MM.1S (cell line): ENCODE results near the gene ENHO.

Source experiments
- DNase-seq: peaks from one replicate; pipeline ENCODE4 v3.0.0-alpha.2; 2015
- H2AFZ ChIP-seq: fragments of 300-600 bp; sonication (generic); 2 replicates; pipeline ENCODE4 v1.6.0; 2016; ENCODE audit warnings: antibody characterized with exemption, low read length
- H3F3A ChIP-seq: fragments of 300-600 bp; sonication (generic); 2 replicates; pipeline ENCODE4 v1.6.1; 2016; ENCODE audit warnings: mild to moderate bottlenecking, antibody characterized with exemption, low read length, moderate library complexity, mixed read lengths; ENCODE audit not compliant: insufficient read depth
- H3K27ac ChIP-seq: fragments of 300-600 bp; sonication (generic); 2 replicates; pipeline ENCODE4 v1.5.1; 2016; ENCODE audit warnings: mild to moderate bottlenecking, low read length
- H3K27me3 ChIP-seq: fragments of 300-600 bp; sonication (generic); replicated peaks from 2 replicates; pipeline ENCODE4 v1.6.0; 2016; ENCODE audit warnings: low read length; ENCODE audit not compliant: insufficient read depth
- H3K36me3 ChIP-seq: fragments of 300-600 bp; sonication (generic); replicated peaks from 2 replicates; pipeline ENCODE4 v1.6.1; 2016; ENCODE audit warnings: mild to moderate bottlenecking, low read length, mixed read lengths; ENCODE audit not compliant: insufficient read depth
- H3K4me1 ChIP-seq: fragments of 300-600 bp; sonication (generic); 2 replicates; pipeline ENCODE4 v1.6.1; 2016; ENCODE audit warnings: low read length, mixed read lengths
- H3K4me2 ChIP-seq: fragments of 300-600 bp; sonication (generic); 2 replicates; pipeline ENCODE4 v1.6.0; 2016; ENCODE audit warnings: low read depth, low read length
- H3K4me3 ChIP-seq: fragments of 300-600 bp; sonication (generic); 2 replicates; pipeline ENCODE4 v1.5.1; 2016; ENCODE audit warnings: low read length, mixed read lengths
- H3K79me2 ChIP-seq: fragments of 300-600 bp; sonication (generic); 2 replicates; pipeline ENCODE4 v1.6.1; 2016; ENCODE audit warnings: mixed run types, low read length, mixed read lengths
- H3K9ac ChIP-seq: fragments of 300-600 bp; sonication (generic); 2 replicates; pipeline ENCODE4 v1.6.1; 2016; ENCODE audit warnings: low read length, mixed read lengths
- H3K9me2 ChIP-seq: fragments of 300-600 bp; sonication (generic); replicated peaks from 2 replicates; pipeline ENCODE4 v1.6.1; 2016; ENCODE audit warnings: mild to moderate bottlenecking, low read length, mixed read lengths; ENCODE audit not compliant: insufficient read depth
- H3K9me3 ChIP-seq: fragments of 300-600 bp; sonication (generic); replicated peaks from 2 replicates; pipeline ENCODE4 v1.6.1; 2016; ENCODE audit warnings: mild to moderate bottlenecking, low read length, mixed read lengths; ENCODE audit not compliant: insufficient read depth
- H4K20me1 ChIP-seq: fragments of 300-600 bp; sonication (generic); 2 replicates; pipeline ENCODE4 v1.6.1; 2016; ENCODE audit warnings: mild to moderate bottlenecking, low read length, moderate library complexity, mixed read lengths; ENCODE audit not compliant: insufficient read depth
- EZH2 ChIP-seq: fragments of 300-600 bp; sonication (generic); optimal IDR thresholded peaks from 2 replicates; pipeline ENCODE3; 2017; ENCODE audit warnings: low read depth, mild to moderate bottlenecking, antibody characterized with exemption, low read length, mixed read lengths
- EZH2phosphoT487 ChIP-seq: fragments of 300-600 bp; sonication (generic); IDR thresholded peaks from 2 replicates; pipeline ENCODE4 v1.6.1; 2018; ENCODE audit warnings: antibody characterized with exemption, low read length
- TF ChIP-seq, protein P1 (sequence below): fragments of 300-600 bp; sonication (generic); IDR thresholded peaks from 2 replicates; pipeline ENCODE4 v1.5.1; 2016; ENCODE audit warnings: antibody characterized with exemption, low read length, mixed read lengths

ENHO gene

DNA sequence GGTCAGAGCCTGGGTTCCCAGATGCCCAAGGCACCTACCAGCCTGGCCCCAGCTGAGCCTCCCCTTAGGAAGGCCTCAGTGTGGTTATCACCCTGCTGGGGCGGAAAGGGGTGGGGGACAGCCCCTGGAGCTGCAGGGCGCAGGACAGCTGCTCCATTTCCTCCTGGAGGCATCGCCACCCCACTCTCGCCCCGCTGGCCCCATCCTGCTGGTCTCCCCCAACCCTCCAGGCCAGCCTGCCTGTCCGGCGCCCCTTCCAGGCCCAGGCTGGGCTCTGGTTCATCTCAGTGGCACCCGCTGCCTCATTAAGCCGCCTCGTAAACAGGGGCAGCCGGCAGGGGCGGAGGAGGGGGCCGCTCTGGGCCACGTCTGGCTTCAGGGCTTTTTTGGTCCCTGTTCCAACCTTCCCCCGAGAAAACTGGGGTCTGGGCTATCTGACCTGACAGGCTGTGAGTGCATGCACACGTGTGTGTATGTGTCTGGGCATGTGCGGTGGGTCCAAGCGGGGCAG is 30.8 kb upstream of the ENHO start:
- Histone ChIP-seq H3K9me3 (no peaks in the 10 kb centered on the region), H3F3A (no peaks in the 10 kb centered on the region), H3K79me2 (no peaks in the 10 kb centered on the region), H4K20me1 (no peaks in the 10 kb centered on the region), H3K4me1 (no peaks in the 10 kb centered on the region), H3K4me3 (no peak overlapping the region), H3K27ac (no peak overlapping the region), H3K4me2 (no peak overlapping the region), H3K9me2 (no peaks in the 10 kb centered on the region), H3K27me3 (peaks cover 83% of the 10 kb centered on the region), H3K36me3 (no peaks in the 10 kb centered on the region), H2AFZ (no peak overlapping the region), H3K9ac (no peak overlapping the region)
- no peak for DNase-seq
- TF ChIP-seq EZH2phosphoT487: no peak
- TF ChIP-seq, protein P1, sequence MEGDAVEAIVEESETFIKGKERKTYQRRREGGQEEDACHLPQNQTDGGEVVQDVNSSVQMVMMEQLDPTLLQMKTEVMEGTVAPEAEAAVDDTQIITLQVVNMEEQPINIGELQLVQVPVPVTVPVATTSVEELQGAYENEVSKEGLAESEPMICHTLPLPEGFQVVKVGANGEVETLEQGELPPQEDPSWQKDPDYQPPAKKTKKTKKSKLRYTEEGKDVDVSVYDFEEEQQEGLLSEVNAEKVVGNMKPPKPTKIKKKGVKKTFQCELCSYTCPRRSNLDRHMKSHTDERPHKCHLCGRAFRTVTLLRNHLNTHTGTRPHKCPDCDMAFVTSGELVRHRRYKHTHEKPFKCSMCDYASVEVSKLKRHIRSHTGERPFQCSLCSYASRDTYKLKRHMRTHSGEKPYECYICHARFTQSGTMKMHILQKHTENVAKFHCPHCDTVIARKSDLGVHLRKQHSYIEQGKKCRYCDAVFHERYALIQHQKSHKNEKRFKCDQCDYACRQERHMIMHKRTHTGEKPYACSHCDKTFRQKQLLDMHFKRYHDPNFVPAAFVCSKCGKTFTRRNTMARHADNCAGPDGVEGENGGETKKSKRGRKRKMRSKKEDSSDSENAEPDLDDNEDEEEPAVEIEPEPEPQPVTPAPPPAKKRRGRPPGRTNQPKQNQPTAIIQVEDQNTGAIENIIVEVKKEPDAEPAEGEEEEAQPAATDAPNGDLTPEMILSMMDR: no peak

DNA sequence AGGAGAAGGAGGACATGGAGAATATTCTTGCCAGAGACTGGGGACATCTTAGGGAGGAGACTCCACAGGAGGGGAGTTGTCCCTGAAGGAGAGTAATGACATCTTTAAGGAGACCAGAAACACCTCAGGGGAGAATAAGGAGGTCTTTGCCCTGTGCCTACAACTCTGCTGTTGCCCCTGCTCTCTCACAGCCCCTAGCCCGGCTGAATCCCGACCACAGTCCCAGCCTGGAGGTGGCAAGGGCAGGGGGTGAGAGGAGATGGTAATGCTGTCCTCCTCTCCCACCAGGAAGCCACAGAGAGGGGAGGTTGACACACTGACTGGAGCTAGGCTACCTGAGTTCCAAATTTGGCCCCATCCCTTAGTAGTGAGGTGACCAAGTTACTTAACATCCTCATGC is 30.2 kb upstream of the ENHO start:
- peaks cover 81% of the 10 kb centered on the region for H3K27me3 ChIP-seq
- DNase-seq: no peak
- no peaks in the 10 kb centered on the region for H3K9me3 ChIP-seq
- H3K4me3 ChIP-seq: no peak overlapping the region
- no peak overlapping the region for H3K9ac ChIP-seq
- H3K9me2 ChIP-seq: no peaks in the 10 kb centered on the region
- no peak overlapping the region for H3K4me2 ChIP-seq
- no peaks in the 10 kb centered on the region for H3K4me1 ChIP-seq
- no peaks in the 10 kb centered on the region for H3F3A ChIP-seq
- H2AFZ ChIP-seq: no peak overlapping the region
- no peak overlapping the region for H3K27ac ChIP-seq
- no peaks in the 10 kb centered on the region for H3K36me3 ChIP-seq
- H3K79me2 ChIP-seq: no peaks in the 10 kb centered on the region
- H4K20me1 ChIP-seq: no peaks in the 10 kb centered on the region
- TF ChIP-seq EZH2phosphoT487 (no peak), EZH2 (no peak)
- TF ChIP-seq, protein P1: no peak

- H3K9ac ChIP-seq: no peak overlapping the region
- no peaks in the 10 kb centered on the region for H3F3A ChIP-seq
- no peaks in the 10 kb centered on the region for H4K20me1 ChIP-seq
- TF ChIP-seq EZH2phosphoT487 (no peak), EZH2 (no peak)
- TF ChIP-seq, protein P1: no peak
- no peak overlapping the region for H2AFZ ChIP-seq
- no peak overlapping the region for H3K4me3 ChIP-seq
- H3K36me3 ChIP-seq: no peaks in the 10 kb centered on the region
- no peaks in the 10 kb centered on the region for H3K9me3 ChIP-seq
- no peaks in the 10 kb centered on the region for H3K4me1 ChIP-seq
- H3K4me2 ChIP-seq: no peak overlapping the region
- no peak overlapping the region for H3K27ac ChIP-seq
- peaks cover 79% of the 10 kb centered on the region for H3K27me3 ChIP-seq
- H3K79me2 ChIP-seq: no peaks in the 10 kb centered on the region
- no peak for DNase-seq
- H3K9me2 ChIP-seq: no peaks in the 10 kb centered on the region
Measured at GRCh38 chr9:34552606-34552981, 29.8 kb upstream of the ENHO start.
